GM12892 (cell line): Measurements from ENCODE around the gene FRG1. TPM values are rescaled to one million over a fixed set of nuclear protein-coding genes. Genes with fewer than 3 reads are reported as not detected.
"Not testable (repeated sequence)": the region's sequence is repeated elsewhere in the genome, so short reads cannot be mapped to it uniquely, and the experiment has no call there.

ENCODE experiments used
- DNase-seq: peaks from one replicate; pipeline ENCODE4 v3.0.0; 2011; ENCODE audit not compliant: insufficient read length
- FAIRE-seq: peaks from 2 replicates; lab custom pipeline; 2011; peaks lifted over from hg19 to GRCh38; lab: Jason Lieb, UNC
- POLR2A ChIP-seq: IDR thresholded peaks from 2 replicates; pipeline ENCODE4 v1.6.1; 2011; ENCODE audit warnings: low read depth, low read length, control low read depth
- POLR2AphosphoS5 ChIP-seq: IDR thresholded peaks from 2 replicates; pipeline ENCODE4 v1.6.1; 2011; ENCODE audit warnings: low read depth, low read length, control low read depth
- TAF1 ChIP-seq: IDR thresholded peaks from 2 replicates; pipeline ENCODE4 v1.6.1; 2011; ENCODE audit warnings: low read depth, mild to moderate bottlenecking, control low read depth, low read length, borderline replicate concordance
- polyA plus RNA-seq: library from polyadenylated mRNA; unstranded; fragments of >200 nt; gene quantifications from one replicate; pipeline ENCODE4 v1.2.1, GENCODE V29; 2012; ENCODE audit warnings: missing spikeins, inconsistent platforms; ENCODE audit not compliant: missing spikeins

FRG1 gene
- 90.5 TPM for polyA plus RNA-seq

- DNase-seq (peak; percentile 68), FAIRE-seq (no peak)
- TF ChIP-seq TAF1 (peak; percentile 75; the same call in 1 of the 2 replicates), POLR2A (peak; percentile 93), POLR2AphosphoS5 (peak; percentile 85)
These were observed at the start of gene FRG1 for GRCh38 chr4:189940178-189941004. TSS of gene FRG1 (plus strand) at chr4:189940872. CDS start at chr4:189941010, 138 bp downstream.

DNA sequence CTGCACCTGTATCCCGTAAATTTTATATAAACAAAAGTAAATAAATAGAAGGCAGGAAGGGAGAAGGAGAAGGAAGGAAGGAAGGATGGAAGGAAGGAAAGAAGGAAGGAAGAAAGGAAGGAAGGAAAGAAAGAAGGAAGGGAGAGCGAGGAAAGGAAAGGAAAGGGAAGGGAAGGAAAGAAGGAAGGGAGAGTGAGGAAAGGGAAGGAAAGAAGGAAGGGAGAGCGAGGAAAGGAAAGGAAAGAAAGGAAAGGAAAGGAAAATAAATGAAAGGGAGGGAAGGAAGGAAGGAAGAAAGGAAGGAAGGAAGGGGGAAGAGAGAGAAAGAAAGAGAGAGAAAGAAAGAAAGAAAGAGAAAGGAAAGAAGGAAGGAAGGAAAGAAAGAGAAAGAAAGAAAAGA, 43.0 kb upstream of the FRG1 start:
- TF ChIP-seq POLR2A (no peak), TAF1 (no peak), POLR2AphosphoS5 (no peak)
- no peak for FAIRE-seq
- DNase-seq: no peak

DNA sequence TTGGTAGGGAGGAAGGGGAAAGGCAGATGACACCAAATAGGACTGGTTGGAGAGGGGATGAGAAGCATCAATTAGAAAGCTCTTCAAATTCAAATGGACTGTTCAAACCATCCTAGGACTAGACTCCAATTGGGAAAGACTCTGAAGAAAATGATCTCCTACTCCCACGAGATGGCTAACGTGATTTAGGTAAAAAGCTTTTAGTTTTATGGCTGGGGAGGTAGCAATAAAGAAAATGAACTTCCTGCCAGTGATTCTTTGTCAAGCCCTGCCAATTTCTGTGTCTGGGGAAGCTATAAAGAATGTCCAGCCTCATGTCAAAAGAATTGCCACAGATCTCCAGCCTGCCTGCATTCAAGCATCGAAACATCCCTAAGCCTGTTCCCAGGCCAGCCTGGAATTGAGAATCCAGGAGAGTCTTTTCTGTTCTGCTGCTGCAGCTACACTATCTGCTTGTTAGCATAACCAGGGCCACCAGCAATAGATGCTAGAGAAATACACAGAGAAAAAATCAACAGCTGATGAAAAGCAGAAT, 41.1 kb upstream of the FRG1 start:
- FAIRE-seq, DNase-seq: not testable (repeated sequence)

DNA sequence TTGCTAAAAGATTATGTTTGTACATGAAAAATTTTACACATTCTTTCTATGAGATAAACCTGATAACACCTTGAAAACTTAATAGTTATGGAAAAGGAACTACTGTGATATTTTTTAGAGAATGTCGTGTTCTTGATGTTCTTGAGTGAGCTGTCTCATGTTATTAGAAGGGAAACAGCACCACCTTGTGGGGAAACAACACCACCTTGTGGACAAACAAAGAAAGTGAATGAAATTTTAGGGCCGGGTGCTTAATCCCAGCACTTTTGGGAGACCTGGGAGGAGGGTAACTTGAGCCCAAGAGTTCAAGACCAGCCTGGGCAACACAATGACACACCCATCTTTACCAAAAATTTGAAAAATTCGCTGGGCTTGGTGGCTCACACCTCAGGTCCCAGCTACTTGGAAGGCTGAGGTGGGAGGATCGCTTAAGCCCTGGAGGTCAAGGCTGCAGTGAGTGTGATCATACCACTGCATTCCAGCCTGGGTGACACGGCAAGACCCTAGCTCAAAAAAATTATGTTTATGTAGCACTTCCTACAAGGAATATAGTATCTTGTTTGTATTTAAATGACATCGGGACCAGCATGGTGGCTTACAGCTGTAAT, 36.1 kb upstream of the FRG1 start:
- not testable (repeated sequence) for FAIRE-seq, DNase-seq

DNA sequence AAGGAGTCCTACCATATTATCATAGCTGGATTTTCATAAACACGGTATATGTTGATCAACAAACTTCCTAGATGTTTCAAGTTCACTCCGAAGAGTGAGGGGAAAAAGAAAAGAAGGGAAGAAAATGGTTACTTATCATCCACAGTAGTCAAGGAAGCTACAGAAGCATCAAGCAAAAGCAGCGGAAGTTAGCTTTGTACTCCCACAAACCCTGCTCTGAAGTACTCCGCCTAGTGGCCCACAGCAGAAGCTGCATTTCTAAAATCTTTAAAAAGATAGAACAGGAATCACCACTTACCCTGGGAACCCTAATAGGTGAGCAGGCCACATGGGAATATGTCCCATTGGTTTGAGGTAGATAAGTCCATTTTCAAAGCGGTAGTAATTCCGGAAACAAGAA, 28.5 kb upstream of the FRG1 start:
- TF ChIP-seq POLR2A: no peak
- no peak for TF ChIP-seq TAF1
- TF ChIP-seq POLR2AphosphoS5: no peak
- DNase-seq (no peak), FAIRE-seq (no peak)

- no peak for TF ChIP-seq POLR2AphosphoS5
- TF ChIP-seq POLR2A: no peak
- no peak for TF ChIP-seq TAF1
- FAIRE-seq (no peak), DNase-seq (no peak)
These were observed 23.3 kb upstream of the FRG1 start for GRCh38 chr4:189917161-189917891.

DNA sequence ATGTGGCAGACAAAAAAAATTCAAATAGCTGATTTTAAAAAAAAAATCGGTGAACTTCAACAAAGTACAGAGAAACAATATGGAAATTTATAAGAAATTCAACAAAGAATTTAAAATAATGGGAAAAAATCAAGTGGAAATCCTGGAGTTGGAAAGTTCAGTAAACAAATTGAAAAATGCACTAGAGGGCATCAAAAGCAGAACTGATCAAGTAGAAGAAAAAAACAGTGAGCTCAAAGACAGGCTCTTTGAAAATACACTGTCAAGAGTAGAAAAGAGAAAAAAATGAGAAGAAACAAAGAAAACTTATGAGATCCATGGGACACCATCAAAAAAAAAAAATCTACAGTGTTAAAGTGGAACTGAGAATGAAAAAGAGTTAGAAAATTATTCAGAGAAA, 19.6 kb upstream of the FRG1 start:
- DNase-seq (no peak), FAIRE-seq (no peak)
- no peak for TF ChIP-seq TAF1

- not testable (repeated sequence) for FAIRE-seq, DNase-seq
These were observed 13.9 kb upstream of the FRG1 start for GRCh38 chr4:189926742-189927141.

- FAIRE-seq: no peak
These were observed 356 bp downstream of the FRG1 start for GRCh38 chr4:189941005-189941450.

DNA sequence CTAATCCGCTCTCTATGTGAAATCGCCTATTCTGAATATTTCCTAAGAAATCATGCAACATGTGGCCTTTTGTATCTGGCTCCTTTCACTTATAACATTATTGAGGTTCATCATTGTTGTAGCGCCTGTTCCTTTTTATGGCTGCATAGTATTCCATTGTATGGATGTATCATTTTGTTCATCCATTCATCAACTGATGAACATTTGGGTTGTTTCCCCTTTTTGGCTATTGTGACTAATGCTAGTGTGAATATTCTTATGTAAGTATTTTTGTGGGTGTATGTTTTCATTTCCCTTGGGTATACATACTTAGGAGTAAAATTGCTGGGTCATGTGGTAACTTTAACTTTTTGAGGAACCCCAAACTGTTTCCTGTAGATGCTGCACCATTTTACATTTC, 1.7 kb downstream of the FRG1 start:
- not testable (repeated sequence) for FAIRE-seq, DNase-seq

More at GRCh38 chr4:189941005-189941450, 356 bp downstream of the FRG1 start:
- no peak for DNase-seq
- no peak for TF ChIP-seq POLR2A
- TF ChIP-seq TAF1: no peak
- no peak for TF ChIP-seq POLR2AphosphoS5

DNA sequence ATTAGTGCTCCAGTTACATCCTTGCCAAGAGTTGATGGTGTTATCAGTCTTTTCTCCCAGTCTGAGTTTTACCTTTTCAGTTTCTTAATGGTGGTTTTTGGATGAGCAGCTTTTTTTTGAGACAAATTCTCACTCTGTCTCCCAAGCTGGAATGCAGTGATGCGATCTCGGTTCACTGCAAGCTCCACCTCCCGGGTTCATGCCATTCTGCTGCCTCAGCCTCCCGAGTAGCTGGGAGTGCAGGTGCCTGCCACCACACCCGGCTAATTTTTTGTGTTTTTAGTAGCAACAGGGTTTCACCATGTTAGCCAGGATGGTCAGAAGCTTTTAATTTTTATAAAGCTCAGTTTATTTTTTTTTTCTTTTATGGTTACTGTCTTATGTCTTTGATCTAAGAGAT, 3.4 kb downstream of the FRG1 start:
- not testable (repeated sequence) for DNase-seq

GRCh38 chr4:189946906-189947305, 6.2 kb downstream of the FRG1 start:
- not testable (repeated sequence) for FAIRE-seq, DNase-seq

More for the DNA sequence above, 3.4 kb downstream of the FRG1 start:
- FAIRE-seq: not testable (repeated sequence)

DNA sequence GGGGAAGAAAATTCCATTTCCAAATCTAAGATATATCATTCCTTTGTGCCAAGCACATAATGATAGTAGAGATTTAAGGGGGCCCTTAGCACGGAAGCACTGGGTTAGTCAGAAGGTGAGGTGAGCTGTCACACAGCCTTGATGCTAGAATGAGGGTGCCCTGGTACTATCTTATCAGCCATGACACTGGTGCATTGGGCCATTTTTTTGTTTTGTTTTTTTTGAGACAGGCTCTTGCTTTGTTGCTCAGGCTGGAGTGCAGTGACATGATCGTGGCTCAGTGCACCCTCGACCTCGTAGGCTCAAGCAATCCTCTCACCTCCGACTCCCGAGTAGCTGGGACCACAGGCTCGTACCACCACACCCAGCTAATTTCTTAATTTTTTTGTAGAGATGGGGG, 7.8 kb downstream of the FRG1 start:
- FAIRE-seq, DNase-seq: not testable (repeated sequence)

DNA sequence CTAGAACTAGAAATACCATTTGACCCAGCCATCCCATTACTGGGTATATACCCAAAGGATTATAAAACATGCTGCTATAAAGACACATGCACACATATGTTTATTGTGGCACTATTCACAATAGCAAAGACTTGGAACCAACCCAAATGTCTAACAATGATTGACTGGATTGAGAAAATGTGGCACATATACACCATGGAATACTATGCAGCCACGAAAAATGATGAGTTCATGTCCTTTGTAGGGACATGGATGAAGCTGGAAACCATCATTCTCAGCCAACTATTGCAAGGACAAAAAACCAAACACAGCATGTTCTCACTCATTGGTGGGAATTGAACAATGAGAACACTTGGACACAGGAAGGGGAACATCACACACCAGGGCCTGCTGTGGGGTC, 28.6 kb downstream of the FRG1 start:
- FAIRE-seq, DNase-seq: not testable (repeated sequence)
